Caco-2 (cell line): ENCODE measurements around the gene POLD4. TPM values are rescaled to one million over a fixed set of nuclear protein-coding genes. Genes with fewer than 3 reads are reported as not detected.

Experiments
- BruUV-seq: library from RNA; stranded (reverse); fragments of 400-500 nt; replicated peaks from 2 replicates; lab custom pipeline; 2021; lab: Mats Ljungman, UMichigan
- CTCF ChIA-PET: fragments of 300-600 bp; sonication (Branson Sonifier 250); formaldehyde crosslinking; loops from one replicate; lab custom pipeline; 2022; ENCODE audit warnings: antibody characterized with exemption; lab: Charles Lee
- POLR2A ChIA-PET: fragments of 300-600 bp; sonication (Branson Sonifier 250); formaldehyde crosslinking; loops from one replicate; lab custom pipeline; 2022; ENCODE audit warnings: antibody characterized with exemption; lab: Charles Lee
- DNase-seq, 2 experiments: peaks; one replicate each; pipeline versions ENCODE4 v3.0.0 to v3.0.0-alpha.2; 2020 to 2022
- H3K27me3 ChIP-seq: replicated peaks from 2 replicates; pipeline ENCODE4 v1.6.0; 2011; ENCODE audit warnings: low read length; ENCODE audit not compliant: control insufficient read depth, insufficient read depth
- H3K36me3 ChIP-seq: 2 replicates; pipeline ENCODE4 v1.5.1; 2011; ENCODE audit warnings: low read length; ENCODE audit not compliant: control insufficient read depth, insufficient read depth
- H3K4me1 ChIP-seq: fragments of 250-450 bp; sonication (Bioruptor Pico); 2 replicates; pipeline ENCODE4 v1.5.1; 2020; ENCODE audit warnings: mild to moderate bottlenecking
- H3K4me3 ChIP-seq: 2 replicates; pipeline ENCODE4 v1.5.1; 2011; ENCODE audit warnings: low read depth, mild to moderate bottlenecking, control low read depth, low read length
- H3K9me3 ChIP-seq: fragments of 250-450 bp; sonication (Bioruptor Pico); 2 replicates; pipeline ENCODE4 v1.5.1; 2020; ENCODE audit warnings: mild to moderate bottlenecking, moderate library complexity
- H3K27ac Mint-ChIP-seq: one replicate; pipeline ENCODE4 v1.8.0; 2022; ENCODE audit warnings: mixed read lengths; ENCODE audit not compliant: unreplicated experiment
- H3K27me3 Mint-ChIP-seq: one replicate; pipeline ENCODE4 v1.8.0; 2022; ENCODE audit warnings: mixed read lengths; ENCODE audit not compliant: insufficient read depth, unreplicated experiment
- H3K36me3 Mint-ChIP-seq: one replicate; pipeline ENCODE4 v1.8.0; 2022; ENCODE audit warnings: mild to moderate bottlenecking, mixed read lengths; ENCODE audit not compliant: insufficient read depth, unreplicated experiment
- H3K4me1 Mint-ChIP-seq: one replicate; pipeline ENCODE4 v1.8.0; 2022; ENCODE audit warnings: low read depth, mixed read lengths; ENCODE audit not compliant: unreplicated experiment
- H3K4me3 Mint-ChIP-seq: one replicate; pipeline ENCODE4 v1.8.0; 2022; ENCODE audit warnings: mild to moderate bottlenecking, moderate library complexity, mixed read lengths; ENCODE audit not compliant: unreplicated experiment
- H3K9me3 Mint-ChIP-seq: one replicate; pipeline ENCODE4 v1.8.0; 2022; ENCODE audit warnings: mixed read lengths; ENCODE audit not compliant: unreplicated experiment
- CTCF ChIP-seq, 2 experiments: fragments of 200-600 bp in 1 of 2; IDR thresholded peaks; 1 replicate in 1 of 2; 2 replicates in 1 of 2; pipeline versions ENCODE4 v1.5.1 to v1.8.0; 2011 to 2022; ENCODE audit warnings: antibody characterized with exemption in 1 of 2, control low read depth in 1 of 2, inconsistent platforms in 1 of 2, low read depth in 1 of 2, low read length in 1 of 2, mild to moderate bottlenecking in 1 of 2, moderate library complexity in 1 of 2; ENCODE audit not compliant: insufficient read depth in 1 of 2, severe bottlenecking in 1 of 2, unreplicated experiment in 1 of 2
- intact Hi-C: fragments of 100-400 bp; cut with micrococcal nuclease; formaldehyde crosslinking; loops from one replicate; pipeline ENCODE4 v1.10.0; 2022; ENCODE audit not compliant: unreplicated experiment
- total RNA-seq: library from RNA; stranded (reverse); gene quantifications from 2 replicates; pipeline ENCODE4 v1.2.3, GENCODE V29; 2022

POLD4 gene
- total RNA-seq, 1 experiment from 2014 or later: 29.8 TPM

- Mint-ChIP-seq H3K9me3 (no peaks in the 10 kb centered on the region), H3K4me3 (no peak overlapping the region), H3K27ac (no peak overlapping the region), H3K4me1 (no peaks in the 10 kb centered on the region), H3K27me3 (no peaks in the 10 kb centered on the region), H3K36me3 (peaks cover 8% of the 10 kb centered on the region)
- Histone ChIP-seq H3K27me3 (no peaks in the 10 kb centered on the region), H3K36me3 (no peaks in the 10 kb centered on the region), H3K4me1 (peaks cover 21% of the 10 kb centered on the region), H3K4me3 (no peak overlapping the region), H3K9me3 (no peaks in the 10 kb centered on the region)
- BruUV-seq: no TSS peak
- ChIA-PET CTCF (interaction anchor here (0.6 to 21.4 kb wide), 7 partner anchors 11 to 886 kb away, joined by 3 to 775 read pairs (median 4); partner anchors contain the start of genes POLD4 and RAD9A), POLR2A (no interaction called here)
- TF ChIP-seq CTCF (IDR thresholded peaks at IDR 0.05; ENCODE audit: insufficient read depth in 1 of 2, low read depth in 1 of 2, low read length in 1 of 2, severe bottlenecking in 1 of 2, unreplicated experiment in 1 of 2): no peak
- intact Hi-C loops: no loop called here
- no peak for DNase-seq
These were observed 17.2 kb upstream of the POLD4 start for GRCh38 chr11:67370351-67371076.

- Histone ChIP-seq H3K4me3 (no peak overlapping the region), H3K27me3 (no peaks in the 10 kb centered on the region), H3K36me3 (no peaks in the 10 kb centered on the region), H3K4me1 (peaks cover 18% of the 10 kb centered on the region), H3K9me3 (no peaks in the 10 kb centered on the region)
- intact Hi-C loops: no loop called here
- Mint-ChIP-seq H3K36me3 (peaks cover 8% of the 10 kb centered on the region), H3K4me1 (no peaks in the 10 kb centered on the region), H3K27me3 (no peaks in the 10 kb centered on the region), H3K9me3 (no peaks in the 10 kb centered on the region), H3K4me3 (no peak overlapping the region), H3K27ac (no peak overlapping the region)
- no peak for TF ChIP-seq CTCF (IDR thresholded peaks at IDR 0.05; ENCODE audit: insufficient read depth in 1 of 2, low read depth in 1 of 2, low read length in 1 of 2, severe bottlenecking in 1 of 2, unreplicated experiment in 1 of 2)
- BruUV-seq: no TSS peak
- ChIA-PET CTCF (interaction anchor here (0.6 to 21.4 kb wide), 8 partner anchors 13 to 1092 kb away, joined by 3 to 775 read pairs (median 4); partner anchors contain the start of gene POLD4), POLR2A (no interaction called here)
- DNase-seq: no peak
These were observed 16.5 kb upstream of the POLD4 start for GRCh38 chr11:67369801-67370284.

GRCh38 chr11:67369275-67369674 lies 15.9 kb upstream of the POLD4 start:
- no peak for TF ChIP-seq CTCF (IDR thresholded peaks at IDR 0.05; ENCODE audit: insufficient read depth in 1 of 2, low read depth in 1 of 2, low read length in 1 of 2, severe bottlenecking in 1 of 2, unreplicated experiment in 1 of 2)
- POLR2A ChIA-PET: no interaction called here
- Mint-ChIP-seq H3K9me3 (no peaks in the 10 kb centered on the region), H3K27me3 (no peaks in the 10 kb centered on the region), H3K4me3 (no peak overlapping the region), H3K36me3 (peaks cover 8% of the 10 kb centered on the region), H3K4me1 (no peaks in the 10 kb centered on the region), H3K27ac (no peak overlapping the region)
- intact Hi-C loops: no loop called here
- DNase-seq: no peak
- BruUV-seq: no TSS peak
- Histone ChIP-seq H3K4me1 (peaks cover 13% of the 10 kb centered on the region), H3K36me3 (no peaks in the 10 kb centered on the region), H3K4me3 (no peak overlapping the region), H3K9me3 (no peaks in the 10 kb centered on the region), H3K27me3 (no peaks in the 10 kb centered on the region)
- CTCF ChIA-PET: interaction anchor here (0.6 to 21.4 kb wide), 6 partner anchors 12 to 1093 kb away, joined by 3 to 775 read pairs (median 3); partner anchors contain the start of gene POLD4
